Measurements from ENCODE around the gene ADGRF5.

ADGRF5 gene

GRCh38 chr6:46931416-46931815, 9.7 kb upstream of the ADGRF5 start:
- no peak for DNase-seq

GRCh38 chr6:46930331-46930730, 8.6 kb upstream of the ADGRF5 start:
- no peak for DNase-seq

- DNase-seq: no peak
Observed at GRCh38 chr6:46927066-46927465, 5.3 kb upstream of the ADGRF5 start.

GRCh38 chr6:46926481-46926880, 4.7 kb upstream of the ADGRF5 start:
- DNase-seq: no peak

DNA sequence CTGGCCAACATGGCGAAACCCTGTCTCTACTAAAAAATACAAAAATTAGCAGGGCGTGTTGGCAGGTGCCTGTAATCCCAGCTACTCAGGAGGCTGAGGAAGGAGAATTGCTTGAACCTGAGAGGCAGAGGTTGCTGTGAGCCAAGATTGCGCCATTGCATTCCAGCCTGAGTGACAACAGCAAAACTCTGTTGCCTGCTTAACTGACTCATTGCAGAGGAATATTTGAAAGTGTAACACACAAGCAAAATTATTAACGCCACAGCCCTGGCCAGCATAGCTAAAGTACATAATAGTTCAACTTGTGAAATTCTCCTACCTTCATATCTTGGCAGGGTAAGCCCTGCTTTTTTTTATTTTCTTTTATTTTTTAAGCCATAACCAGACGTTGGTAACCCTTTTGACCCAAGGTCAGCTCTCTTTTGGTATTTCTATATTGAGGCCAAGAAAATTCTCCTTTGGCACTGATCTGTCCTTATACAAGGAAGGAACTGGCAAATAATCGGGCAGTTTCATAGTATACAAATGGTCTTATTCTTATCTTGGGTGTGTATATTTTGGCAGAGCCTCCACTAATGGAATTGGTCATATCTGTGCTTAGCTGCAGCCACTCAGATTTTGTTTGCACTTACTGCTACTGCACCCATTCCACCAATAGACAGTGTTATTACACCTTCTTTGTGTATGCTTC, 4.0 kb upstream of the ADGRF5 start:
- DNase-seq: no peak

DNA sequence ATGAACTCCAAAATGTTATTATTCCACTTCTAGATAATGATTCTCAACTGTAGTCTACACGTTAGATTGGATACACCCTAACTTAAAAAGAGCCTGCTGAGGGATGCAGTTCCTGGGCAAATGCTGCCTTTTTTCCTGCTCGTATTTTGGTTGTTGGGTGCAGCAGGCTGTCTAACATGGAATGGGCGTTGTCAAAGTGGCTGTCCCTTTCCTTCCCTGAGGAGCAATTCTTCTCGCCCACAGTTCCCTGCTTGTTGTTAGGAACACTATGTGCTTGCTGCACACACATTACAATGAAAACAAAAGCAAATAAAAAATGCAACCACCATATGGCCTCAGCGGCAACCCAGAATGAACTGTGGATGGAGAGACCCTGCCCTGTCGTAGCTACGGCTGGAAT, 1.7 kb upstream of the ADGRF5 start:
- DNase-seq: no peak

DNA sequence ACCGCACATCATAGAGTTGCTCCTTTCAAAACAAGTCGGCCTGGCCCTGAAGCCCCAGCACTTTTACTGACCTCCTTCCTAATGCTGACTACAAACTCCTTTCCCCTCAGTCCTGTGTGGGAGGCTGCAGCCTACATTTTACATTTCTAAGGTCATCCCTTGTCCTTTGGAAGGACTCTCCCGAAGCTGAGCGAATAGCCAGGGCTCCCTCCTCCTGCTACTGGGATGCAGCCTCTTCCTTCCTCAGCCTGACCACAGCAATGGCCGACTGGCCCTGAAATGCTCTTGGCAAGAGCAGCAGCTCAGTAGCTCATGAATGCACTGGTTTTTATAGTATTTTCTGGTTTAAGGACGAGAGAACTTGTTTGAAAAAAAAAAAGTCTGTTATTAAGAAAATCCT, 679 bp downstream of the ADGRF5 start:
- no peak for DNase-seq

DNA sequence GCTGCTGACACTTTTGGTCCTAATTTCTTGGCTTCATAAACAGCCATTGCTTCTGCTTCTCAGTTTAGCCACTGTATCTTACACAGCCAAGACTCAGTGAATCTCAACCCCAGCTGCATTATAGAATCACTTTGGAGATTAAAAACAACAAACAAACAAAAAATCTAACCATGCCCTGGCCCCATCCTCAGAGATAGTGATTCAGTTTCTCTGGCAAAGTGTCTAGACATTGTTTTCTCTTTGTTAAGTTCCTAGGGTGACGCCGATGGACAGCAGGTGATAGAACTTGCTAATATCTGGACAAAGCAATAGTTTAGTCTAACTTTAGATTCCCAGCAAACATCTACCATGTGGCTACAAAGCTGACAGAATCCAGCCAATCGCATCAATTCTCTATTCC, 2.9 kb downstream of the ADGRF5 start:
- no peak for DNase-seq

- no peak for DNase-seq
Observed at GRCh38 chr6:46917002-46917545, 4.7 kb downstream of the ADGRF5 start.

GRCh38 chr6:46915866-46916265, 5.9 kb downstream of the ADGRF5 start:
- DNase-seq: no peak

GRCh38 chr6:46915380-46915779, 6.4 kb downstream of the ADGRF5 start:
- DNase-seq: no peak

DNA sequence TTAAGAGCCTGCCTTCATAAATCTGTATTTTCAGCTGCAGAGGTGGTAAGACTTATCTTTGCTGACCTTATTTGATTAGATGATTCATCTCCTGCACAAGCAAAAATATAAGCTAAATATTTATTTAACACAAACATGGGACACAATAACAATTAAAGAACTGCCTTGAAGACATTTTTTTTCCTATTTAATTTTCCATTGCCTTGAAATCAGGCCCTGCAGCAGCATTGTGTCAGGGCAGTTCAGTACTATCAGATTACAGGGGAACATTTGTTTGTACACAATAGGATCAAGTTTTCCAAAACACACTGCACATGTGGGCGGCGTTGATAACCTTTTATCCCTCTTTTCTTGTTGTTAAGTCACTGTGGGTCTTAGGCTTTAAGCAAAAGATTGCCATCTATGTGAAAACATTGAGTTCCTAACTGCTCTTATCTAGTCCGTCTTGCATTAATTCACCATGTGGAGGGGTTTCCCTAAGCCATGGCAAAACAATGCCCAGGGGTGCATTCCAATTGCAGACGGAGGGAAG, 7.4 kb downstream of the ADGRF5 start:
- DNase-seq: no peak

GRCh38 chr6:46909371-46909770, 12.4 kb downstream of the ADGRF5 start:
- no peak for DNase-seq

DNA sequence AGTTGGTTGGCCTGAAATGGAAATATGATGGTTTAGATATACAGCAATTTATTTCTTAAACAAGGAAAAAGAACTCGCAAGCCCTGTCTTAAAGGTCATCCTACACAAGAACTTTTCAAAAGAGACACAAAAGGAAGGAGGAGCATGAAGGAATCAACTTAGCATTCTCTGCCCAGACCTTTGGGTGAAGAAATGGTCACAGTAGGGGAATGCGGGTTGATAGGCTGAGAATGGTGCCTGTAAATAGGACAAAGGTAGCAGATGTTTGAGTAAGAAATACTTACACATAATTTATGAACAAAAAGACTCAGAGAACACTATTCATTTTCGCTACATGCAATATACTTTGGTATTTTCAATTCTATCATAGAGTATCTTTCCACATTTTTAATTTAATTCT, 15.0 kb downstream of the ADGRF5 start:
- DNase-seq: no peak

- no peak for DNase-seq
Observed at GRCh38 chr6:46904117-46904516, 17.6 kb downstream of the ADGRF5 start.

DNA sequence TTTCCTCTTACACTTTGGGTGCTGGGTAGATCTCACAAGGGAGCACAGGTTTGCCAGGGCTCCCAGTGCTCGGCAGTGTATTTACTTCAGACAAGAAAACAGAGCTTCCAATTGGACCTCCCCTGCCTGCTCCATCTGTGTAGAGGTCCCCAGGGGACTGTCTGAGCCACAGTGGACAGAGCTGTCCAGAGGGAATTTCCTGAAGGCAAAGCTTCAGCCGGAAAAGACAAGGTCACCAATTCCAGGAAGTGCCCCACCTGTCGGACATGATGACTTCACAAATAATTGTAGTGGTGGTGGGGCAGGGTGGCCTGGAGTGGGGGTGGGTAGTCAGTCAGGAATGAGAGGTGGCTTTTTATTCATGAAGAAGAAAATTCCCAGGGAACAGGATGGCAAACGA, 18.6 kb downstream of the ADGRF5 start:
- no peak for DNase-seq

DNA sequence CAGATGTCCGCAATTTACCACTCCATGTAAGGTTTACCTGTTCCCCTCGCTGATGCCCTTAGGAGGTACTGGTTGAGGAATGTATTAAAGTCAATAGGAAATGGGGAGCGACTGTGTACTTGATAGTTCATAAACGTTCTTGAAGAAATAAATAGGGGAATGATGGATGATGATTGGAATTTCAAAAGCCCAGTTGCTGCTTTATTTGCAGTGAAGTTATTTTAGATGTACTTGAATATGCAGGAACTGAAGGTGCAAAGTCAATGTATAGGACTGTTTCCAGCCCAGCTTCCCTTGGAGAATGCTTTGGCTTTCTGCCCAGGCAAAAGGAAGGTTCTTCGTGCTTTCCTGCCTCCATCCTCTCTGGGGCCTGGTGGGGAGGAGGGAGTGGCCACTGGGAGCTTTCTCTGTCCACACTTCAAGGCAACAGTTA, 19.8 kb downstream of the ADGRF5 start:
- DNase-seq: no peak

- no peak for DNase-seq
Observed at GRCh38 chr6:46900266-46900665, 21.5 kb downstream of the ADGRF5 start.

GRCh38 chr6:46899659-46900058, 22.1 kb downstream of the ADGRF5 start:
- no peak for DNase-seq

- no peak for DNase-seq
Observed at GRCh38 chr6:46898006-46898405, 23.7 kb downstream of the ADGRF5 start.

- DNase-seq: no peak
Observed at GRCh38 chr6:46896871-46897270, 24.9 kb downstream of the ADGRF5 start.

DNA sequence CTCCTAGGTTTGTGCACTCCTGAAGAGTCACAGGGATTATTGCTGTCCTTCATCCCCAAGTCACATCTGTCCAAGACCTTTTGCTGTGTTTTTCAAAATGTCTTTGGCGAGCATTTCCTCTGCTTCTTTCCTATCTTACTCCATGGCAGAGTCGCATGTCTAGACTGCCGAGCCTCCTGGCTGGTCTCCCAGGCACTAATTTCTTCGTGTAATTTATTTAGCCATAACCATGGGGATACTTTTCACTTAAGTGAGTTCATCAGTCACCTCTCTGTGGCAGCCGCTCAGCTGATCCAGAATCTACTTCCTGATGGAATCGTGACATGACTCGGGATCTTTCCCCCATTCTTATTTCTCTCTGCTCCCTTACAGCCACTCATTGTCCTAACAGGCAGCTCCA, 25.8 kb downstream of the ADGRF5 start:
- no peak for DNase-seq

- DNase-seq: no peak
Observed at GRCh38 chr6:46894433-46894832, 27.3 kb downstream of the ADGRF5 start.

- DNase-seq: no peak
Observed at GRCh38 chr6:46893648-46894047, 28.1 kb downstream of the ADGRF5 start.

DNA sequence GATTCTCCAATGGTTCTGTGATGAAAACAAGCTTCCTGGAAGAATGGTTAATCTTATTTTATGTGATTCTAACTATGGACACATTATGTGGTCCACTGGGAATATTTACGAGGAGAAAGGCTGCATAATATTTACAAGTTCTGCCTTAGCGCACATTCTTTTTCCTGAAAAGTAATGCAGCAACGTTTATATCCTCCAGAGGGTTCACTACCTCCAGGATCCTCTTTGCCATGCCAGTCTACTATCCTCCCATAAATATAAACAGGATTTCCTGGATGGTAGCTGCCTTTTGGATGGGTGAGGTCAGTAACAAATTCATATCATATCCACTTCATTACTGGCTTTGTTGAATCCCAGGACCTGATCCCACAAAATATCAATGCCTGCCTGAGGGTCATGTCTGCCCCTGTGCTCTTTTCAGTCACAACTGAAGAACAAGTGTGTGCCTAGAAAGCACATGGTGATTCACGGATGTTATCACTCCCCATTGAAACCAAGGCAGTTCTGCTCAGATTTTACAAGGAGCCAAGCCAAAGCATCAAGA, 30.4 kb downstream of the ADGRF5 start:
- no peak for DNase-seq
